Lower leg skin (tissue), 4 donors: ENCODE results near the gene STAP2. TPM values are rescaled to one million over a fixed set of nuclear protein-coding genes. Genes with fewer than 3 reads are reported as not detected.
"Not testable (repeated sequence)": the region's sequence is repeated elsewhere in the genome, so short reads cannot be mapped to it uniquely, and the experiment has no call there.

Experiments
- DNase-seq, 2 donors: peaks; one replicate each; pipeline ENCODE4 v3.0.0-alpha.2; 2019; ENCODE audit warnings: low spot score in 2 of 2
- H3K4me3 ChIP-seq: fragments of 200-600 bp; sonication (generic); 2 replicates; pipeline ENCODE4 v1.5.1; 2017; ENCODE audit warnings: mild to moderate bottlenecking, low read depth; ENCODE audit not compliant: poor library complexity, severe bottlenecking
- POLR2A ChIP-seq, 2 donors: fragments of 450-650 bp; IDR thresholded peaks; one replicate each; pipeline ENCODE4 v1.6.1; 2016 to 2017; ENCODE audit warnings: antibody characterized with exemption in 2 of 2, mild to moderate bottlenecking in 1 of 2, moderate library complexity in 1 of 2
- whole genome bisulfite sequencing, 2 donors: methylation state at CpG; one replicate each; pipeline ENCODE4 v1.1.5; 2018; 5-methylcytosine and 5-hydroxymethylcytosine counted together
- intact Hi-C: fragments of 100-400 bp; cut with DNase I; formaldehyde crosslinking; loops from one replicate; pipeline ENCODE4 v1.15.0; 2023; ENCODE audit warnings: low total_unique reads
- total RNA-seq, 4 donors: library from RNA; depleted of rRNA; stranded (reverse); fragments of >200 nt; gene quantifications; one replicate each; pipeline ENCODE4 v1.1.0, GENCODE V29; 2016
- TF ChIP-seq, protein P1 (sequence below), 3 donors: fragments of 450-650 bp; IDR thresholded peaks; one replicate each; pipeline ENCODE4 v1.5.1; 2016; ENCODE audit warnings: antibody characterized with exemption in 3 of 3, mild to moderate bottlenecking in 3 of 3, moderate library complexity in 2 of 3

Gene STAP2
- total RNA-seq, 4 donors from 2014 or later: 78.5 to 159 (median 122) TPM

DNA sequence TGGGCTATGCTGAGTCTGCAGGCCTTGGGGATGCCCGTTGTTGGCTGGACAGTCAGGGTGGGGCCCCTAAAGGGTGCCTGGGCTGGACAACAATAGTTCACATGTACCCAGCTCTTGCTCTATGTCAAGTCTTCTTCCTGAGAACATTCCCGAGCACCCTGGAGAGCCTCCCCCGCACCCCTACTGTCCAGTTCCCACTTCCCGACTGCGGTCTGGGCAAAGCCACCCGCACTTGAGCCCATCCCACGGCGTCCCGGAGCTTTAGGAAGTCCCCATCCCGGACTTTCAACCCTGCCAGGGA lies 3.6 kb upstream of the STAP2 start:
- no peak for DNase-seq
- 1 to 3% methylated on average over 10 of the region's 10 CpGs for WGBS, 2 donors
- H3K4me3 ChIP-seq: peak overlapping the region; percentile 20
- TF ChIP-seq, protein P1, sequence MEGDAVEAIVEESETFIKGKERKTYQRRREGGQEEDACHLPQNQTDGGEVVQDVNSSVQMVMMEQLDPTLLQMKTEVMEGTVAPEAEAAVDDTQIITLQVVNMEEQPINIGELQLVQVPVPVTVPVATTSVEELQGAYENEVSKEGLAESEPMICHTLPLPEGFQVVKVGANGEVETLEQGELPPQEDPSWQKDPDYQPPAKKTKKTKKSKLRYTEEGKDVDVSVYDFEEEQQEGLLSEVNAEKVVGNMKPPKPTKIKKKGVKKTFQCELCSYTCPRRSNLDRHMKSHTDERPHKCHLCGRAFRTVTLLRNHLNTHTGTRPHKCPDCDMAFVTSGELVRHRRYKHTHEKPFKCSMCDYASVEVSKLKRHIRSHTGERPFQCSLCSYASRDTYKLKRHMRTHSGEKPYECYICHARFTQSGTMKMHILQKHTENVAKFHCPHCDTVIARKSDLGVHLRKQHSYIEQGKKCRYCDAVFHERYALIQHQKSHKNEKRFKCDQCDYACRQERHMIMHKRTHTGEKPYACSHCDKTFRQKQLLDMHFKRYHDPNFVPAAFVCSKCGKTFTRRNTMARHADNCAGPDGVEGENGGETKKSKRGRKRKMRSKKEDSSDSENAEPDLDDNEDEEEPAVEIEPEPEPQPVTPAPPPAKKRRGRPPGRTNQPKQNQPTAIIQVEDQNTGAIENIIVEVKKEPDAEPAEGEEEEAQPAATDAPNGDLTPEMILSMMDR (IDR thresholded peaks at IDR 0.05): no peak
- TF ChIP-seq POLR2A (IDR thresholded peaks at IDR 0.05): no peak
- intact Hi-C loops: no loop called here

- intact Hi-C loops: no loop called here
- 7 to 10% methylated on average over 14 of the region's 14 CpGs for WGBS, 2 donors
- DNase-seq: peak in 1 of 2 donors; percentile 88
Measured at GRCh38 chr19:4337906-4338440, 654 bp downstream of the STAP2 start.

DNA sequence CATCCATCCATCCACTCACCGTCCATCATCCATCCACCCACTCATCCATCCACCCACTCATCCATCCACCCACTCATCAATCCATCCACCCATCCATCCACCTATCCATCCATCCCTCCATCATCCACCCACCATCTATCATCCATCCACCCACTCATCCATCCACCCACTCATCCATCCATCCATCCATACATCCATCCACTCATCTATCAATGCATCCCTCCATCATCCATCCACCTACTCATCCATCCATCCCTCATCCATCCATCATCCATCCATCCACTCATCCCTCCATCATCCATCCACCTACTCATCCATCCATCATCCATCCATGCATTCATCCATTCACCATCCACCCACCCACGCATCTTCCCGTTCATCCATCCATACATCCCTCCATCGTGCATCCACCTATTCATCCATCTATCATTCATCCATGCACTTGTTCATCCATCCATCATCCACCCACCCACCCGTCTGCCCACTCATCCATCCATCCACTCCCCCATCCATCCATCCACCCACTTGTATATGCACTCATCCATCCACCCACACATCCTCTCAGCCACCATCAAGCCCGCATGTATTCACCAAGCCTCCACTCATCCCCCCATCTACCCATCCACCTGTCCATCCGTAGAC lies 3.6 kb downstream of the STAP2 start:
- intact Hi-C loops: no loop called here
- no peak for DNase-seq
- 92 to 95% methylated on average over 7 of the region's 7 CpGs for WGBS, 2 donors
- H3K4me3 ChIP-seq: no peak overlapping the region
- TF ChIP-seq, protein P1 (IDR thresholded peaks at IDR 0.05): no peak
- TF ChIP-seq POLR2A (IDR thresholded peaks at IDR 0.05): no peak

More at GRCh38 chr19:4337906-4338440, 654 bp downstream of the STAP2 start:
- no peak for TF ChIP-seq POLR2A (IDR thresholded peaks at IDR 0.05)
- TF ChIP-seq, protein P1 (IDR thresholded peaks at IDR 0.05): no peak
- H3K4me3 ChIP-seq: peak overlapping the region; percentile 0

DNA sequence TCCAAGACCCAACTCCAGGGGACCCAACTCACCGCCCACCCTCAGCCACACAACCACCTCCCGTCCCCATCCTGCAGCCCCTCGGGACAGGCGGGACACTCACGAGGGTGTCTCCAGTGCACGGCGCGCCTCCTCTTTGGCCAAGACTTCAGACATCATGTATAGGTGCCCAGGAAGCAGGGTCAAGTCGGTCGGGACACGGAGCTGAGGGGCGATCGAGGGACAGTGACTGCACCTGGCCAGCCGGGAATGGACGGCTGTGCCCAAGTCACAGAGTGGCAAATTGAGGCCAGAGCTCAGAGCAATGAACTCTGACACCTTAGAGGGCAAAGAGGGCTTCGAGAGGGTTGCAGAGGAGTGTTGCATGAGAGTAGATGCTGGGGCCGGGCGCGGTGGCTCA lies 8.8 kb downstream of the STAP2 start:
- no peak overlapping the region for H3K4me3 ChIP-seq
- no peak for TF ChIP-seq POLR2A (IDR thresholded peaks at IDR 0.05)
- TF ChIP-seq, protein P1 (IDR thresholded peaks at IDR 0.05): no peak
- 96 to 97% methylated on average over 19 of the region's 19 CpGs for WGBS, 2 donors
- intact Hi-C loops: no loop called here
- no peak for DNase-seq

DNA sequence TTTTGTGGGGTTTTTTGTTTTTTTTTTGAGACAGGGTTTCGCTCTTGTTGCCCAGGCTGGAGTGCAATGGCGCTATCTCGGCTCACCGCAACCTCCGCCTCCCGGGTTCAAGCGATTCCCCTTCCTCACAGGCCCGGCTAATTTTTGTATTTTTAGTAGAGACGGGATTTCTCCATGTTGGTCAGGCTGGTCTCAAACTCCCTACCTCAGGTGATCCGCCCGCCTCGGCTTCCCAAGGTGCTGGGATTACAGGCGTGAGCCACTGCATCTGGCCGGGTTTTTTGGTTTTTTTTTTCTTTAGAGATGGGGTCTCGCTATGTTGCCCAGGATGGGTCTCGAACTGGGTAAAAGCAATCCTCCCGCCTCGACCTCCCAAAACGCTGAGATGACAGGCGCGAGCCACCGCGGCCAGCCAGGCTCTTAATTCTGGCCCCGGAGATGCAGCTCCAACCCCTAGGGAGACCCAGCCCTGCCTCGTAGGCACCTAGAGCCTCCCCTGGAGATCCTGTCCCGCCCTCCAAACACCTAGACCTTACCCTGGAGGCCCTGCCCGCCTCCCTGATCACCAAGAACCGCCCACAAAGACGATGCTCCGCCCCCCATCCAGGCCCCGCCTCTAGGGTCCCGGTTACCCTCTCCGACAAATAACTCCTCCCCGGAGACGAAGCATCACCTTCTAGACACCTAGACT lies 9.5 kb downstream of the STAP2 start:
- intact Hi-C loops, DNase-seq, H3K4me3 ChIP-seq: not testable (repeated sequence)
- 58 to 79% methylated on average over 35 of the region's 35 CpGs for WGBS, 2 donors

GRCh38 chr19:4328243-4328990 lies 10.2 kb downstream of the STAP2 start:
- TF ChIP-seq, protein P1 (IDR thresholded peaks at IDR 0.05): no peak
- no peak for TF ChIP-seq POLR2A (IDR thresholded peaks at IDR 0.05)
- intact Hi-C loops: no loop called here
- peak; percentile 52 to 98 for DNase-seq
- 23 to 30% methylated on average over 34 to 45 of the region's 49 CpGs for WGBS, 2 donors
- H3K4me3 ChIP-seq: no peak overlapping the region
